KOPT-K1 (cell line): ENCODE results near the gene CABCOCO1.

Source experiments
- H3K27ac ChIP-seq: fragments of 200-600 bp; sonication (generic); 2 replicates; pipeline ENCODE4 v1.5.1; 2016; ENCODE audit warnings: antibody characterized with exemption, mild to moderate bottlenecking, low read depth, low read length; ENCODE audit not compliant: poor library complexity, severe bottlenecking
- H3K36me3 ChIP-seq: fragments of 200-600 bp; sonication (generic); 2 replicates; pipeline ENCODE4 v1.5.1; 2017; ENCODE audit warnings: antibody characterized with exemption, mild to moderate bottlenecking, low read length, moderate library complexity; ENCODE audit not compliant: insufficient read depth
- H3K9me3 ChIP-seq: fragments of 200-600 bp; sonication (generic); 2 replicates; pipeline ENCODE4 v1.5.1; 2017; ENCODE audit warnings: antibody characterized with exemption, low read length, mild to moderate bottlenecking; ENCODE audit not compliant: insufficient read depth, poor library complexity, severe bottlenecking

Gene CABCOCO1

GRCh38 chr10:61814160-61814559 is 151.4 kb downstream of the CABCOCO1 start:
- H3K36me3 ChIP-seq = no peaks in the 10 kb centered on the region
- H3K9me3 ChIP-seq = no peaks in the 10 kb centered on the region
- H3K27ac ChIP-seq = no peak overlapping the region

GRCh38 chr10:61815496-61815895 is 152.8 kb downstream of the CABCOCO1 start:
- Histone ChIP-seq H3K36me3 (no peaks in the 10 kb centered on the region), H3K9me3 (no peaks in the 10 kb centered on the region), H3K27ac (no peak overlapping the region)
